Esophagus muscularis mucosa (tissue), 4 donors: ENCODE results near the gene BCL2L11.

Source experiments
- CTCF ChIP-seq, 3 experiments: fragments of 200-600 bp in 2 of 3; fragments of 450-650 bp in 1 of 3; sonication (generic) in 2 of 3; IDR thresholded peaks; one replicate each; pipeline ENCODE4 v1.5.1; 2017 to 2019; ENCODE audit warnings: antibody characterized with exemption in 3 of 3, mild to moderate bottlenecking in 2 of 3, moderate library complexity in 1 of 3
- EP300 ChIP-seq: sonication (generic); formaldehyde crosslinking; IDR thresholded peaks from one replicate; pipeline ENCODE4 v1.6.1; 2017; ENCODE audit warnings: antibody characterized with exemption
- POLR2A ChIP-seq: fragments of 450-650 bp; IDR thresholded peaks from one replicate; pipeline ENCODE4 v1.6.1; 2017; ENCODE audit warnings: antibody characterized with exemption, moderate library complexity, mild to moderate bottlenecking, low read depth
- POLR2AphosphoS5 ChIP-seq, 2 donors: sonication (generic); formaldehyde crosslinking; IDR thresholded peaks; one replicate each; pipeline ENCODE4 v1.6.1; 2017; ENCODE audit warnings: antibody characterized with exemption in 2 of 2

GRCh38 chr2:111199840-111200239, 79.1 kb downstream of the BCL2L11 start:
- no peak for TF ChIP-seq CTCF (IDR thresholded peaks at IDR 0.05)
- no peak for TF ChIP-seq POLR2A
- TF ChIP-seq EP300 = no peak
- no peak for TF ChIP-seq POLR2AphosphoS5 (IDR thresholded peaks at IDR 0.05)
